Measurements from ENCODE around the gene ZNHIT3. TPM values are rescaled to one million over a fixed set of nuclear protein-coding genes. Genes with fewer than 3 reads are reported as not detected.

ZNHIT3 gene
- total and polyA plus RNA-seq, 2 experiments from 2014 or later, result 50.5 to 128 TPM

DNA sequence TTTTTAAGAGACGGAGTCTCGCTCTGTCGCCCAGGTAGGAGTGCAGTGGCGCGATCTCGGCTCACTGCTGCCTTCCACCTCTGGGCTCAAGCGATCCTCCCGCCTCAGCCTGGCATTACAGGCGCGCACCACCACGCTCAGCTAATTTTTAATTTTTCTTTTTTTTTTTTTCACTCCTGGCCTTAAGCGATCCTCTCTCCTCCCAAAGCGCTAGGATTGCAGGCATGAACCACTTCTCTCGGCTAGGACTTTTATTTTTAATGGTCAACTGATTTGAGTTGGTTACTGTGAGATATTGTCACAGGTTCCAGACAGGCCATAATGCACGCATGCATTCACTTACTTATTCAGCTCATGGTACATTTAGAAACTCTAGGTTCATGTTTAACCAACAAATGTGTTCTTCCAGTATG, 49.2 kb downstream of the ZNHIT3 start:
- peak overlapping the region; percentile 98 for H3K4me2 ChIP-seq
- H3K27me3 Mint-ChIP-seq (ENCODE audit: insufficient read depth, low read depth, poor library complexity), result peaks cover 14% of the 10 kb centered on the region
- H3K4me3 Mint-ChIP-seq, result peak overlapping the region; percentile 99
- H3K27me3 ChIP-seq (ENCODE audit: insufficient read depth), result no peaks in the 10 kb centered on the region
- peak overlapping the region; percentile 99 for H3K27ac ChIP-seq (ENCODE audit: low read depth)
- H3K4me3 ChIP-seq, result peak overlapping the region; percentile 96
- peak overlapping the region; percentile 72 for H3K27ac Mint-ChIP-seq
- H3K4me1 Mint-ChIP-seq, result peaks cover 17% of the 10 kb centered on the region
- H3K9me2 ChIP-seq (ENCODE audit: insufficient read depth), result no peaks in the 10 kb centered on the region
- H3K9me3 Mint-ChIP-seq, result peaks cover 10% of the 10 kb centered on the region; the same call in 2 of the 3 replicates
- ATAC-seq, result no peak; the same call in 2 of the 3 replicates
- H4K20me1 ChIP-seq (replicated peaks; ENCODE audit: insufficient read depth), result peaks cover 13% of the 10 kb centered on the region; the same call in 1 of the 2 replicates
- H3K36me3 Mint-ChIP-seq (ENCODE audit: low read depth), result peaks cover 64% of the 10 kb centered on the region
- no peak for DNase-seq (ENCODE audit: low spot score)
- H2AFZ ChIP-seq, result no peak overlapping the region
- peaks cover 41% of the 10 kb centered on the region for H3K36me3 ChIP-seq (ENCODE audit: insufficient read depth)
- peaks cover 29% of the 10 kb centered on the region for H3F3A ChIP-seq (replicated peaks; ENCODE audit: low read depth)
- TF ChIP-seq, protein P1, sequence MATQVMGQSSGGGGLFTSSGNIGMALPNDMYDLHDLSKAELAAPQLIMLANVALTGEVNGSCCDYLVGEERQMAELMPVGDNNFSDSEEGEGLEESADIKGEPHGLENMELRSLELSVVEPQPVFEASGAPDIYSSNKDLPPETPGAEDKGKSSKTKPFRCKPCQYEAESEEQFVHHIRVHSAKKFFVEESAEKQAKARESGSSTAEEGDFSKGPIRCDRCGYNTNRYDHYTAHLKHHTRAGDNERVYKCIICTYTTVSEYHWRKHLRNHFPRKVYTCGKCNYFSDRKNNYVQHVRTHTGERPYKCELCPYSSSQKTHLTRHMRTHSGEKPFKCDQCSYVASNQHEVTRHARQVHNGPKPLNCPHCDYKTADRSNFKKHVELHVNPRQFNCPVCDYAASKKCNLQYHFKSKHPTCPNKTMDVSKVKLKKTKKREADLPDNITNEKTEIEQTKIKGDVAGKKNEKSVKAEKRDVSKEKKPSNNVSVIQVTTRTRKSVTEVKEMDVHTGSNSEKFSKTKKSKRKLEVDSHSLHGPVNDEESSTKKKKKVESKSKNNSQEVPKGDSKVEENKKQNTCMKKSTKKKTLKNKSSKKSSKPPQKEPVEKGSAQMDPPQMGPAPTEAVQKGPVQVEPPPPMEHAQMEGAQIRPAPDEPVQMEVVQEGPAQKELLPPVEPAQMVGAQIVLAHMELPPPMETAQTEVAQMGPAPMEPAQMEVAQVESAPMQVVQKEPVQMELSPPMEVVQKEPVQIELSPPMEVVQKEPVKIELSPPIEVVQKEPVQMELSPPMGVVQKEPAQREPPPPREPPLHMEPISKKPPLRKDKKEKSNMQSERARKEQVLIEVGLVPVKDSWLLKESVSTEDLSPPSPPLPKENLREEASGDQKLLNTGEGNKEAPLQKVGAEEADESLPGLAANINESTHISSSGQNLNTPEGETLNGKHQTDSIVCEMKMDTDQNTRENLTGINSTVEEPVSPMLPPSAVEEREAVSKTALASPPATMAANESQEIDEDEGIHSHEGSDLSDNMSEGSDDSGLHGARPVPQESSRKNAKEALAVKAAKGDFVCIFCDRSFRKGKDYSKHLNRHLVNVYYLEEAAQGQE (IDR thresholded peaks at IDR 0.05; ENCODE audit: unreplicated experiment), result no peak
- TF ChIP-seq, protein P2, sequence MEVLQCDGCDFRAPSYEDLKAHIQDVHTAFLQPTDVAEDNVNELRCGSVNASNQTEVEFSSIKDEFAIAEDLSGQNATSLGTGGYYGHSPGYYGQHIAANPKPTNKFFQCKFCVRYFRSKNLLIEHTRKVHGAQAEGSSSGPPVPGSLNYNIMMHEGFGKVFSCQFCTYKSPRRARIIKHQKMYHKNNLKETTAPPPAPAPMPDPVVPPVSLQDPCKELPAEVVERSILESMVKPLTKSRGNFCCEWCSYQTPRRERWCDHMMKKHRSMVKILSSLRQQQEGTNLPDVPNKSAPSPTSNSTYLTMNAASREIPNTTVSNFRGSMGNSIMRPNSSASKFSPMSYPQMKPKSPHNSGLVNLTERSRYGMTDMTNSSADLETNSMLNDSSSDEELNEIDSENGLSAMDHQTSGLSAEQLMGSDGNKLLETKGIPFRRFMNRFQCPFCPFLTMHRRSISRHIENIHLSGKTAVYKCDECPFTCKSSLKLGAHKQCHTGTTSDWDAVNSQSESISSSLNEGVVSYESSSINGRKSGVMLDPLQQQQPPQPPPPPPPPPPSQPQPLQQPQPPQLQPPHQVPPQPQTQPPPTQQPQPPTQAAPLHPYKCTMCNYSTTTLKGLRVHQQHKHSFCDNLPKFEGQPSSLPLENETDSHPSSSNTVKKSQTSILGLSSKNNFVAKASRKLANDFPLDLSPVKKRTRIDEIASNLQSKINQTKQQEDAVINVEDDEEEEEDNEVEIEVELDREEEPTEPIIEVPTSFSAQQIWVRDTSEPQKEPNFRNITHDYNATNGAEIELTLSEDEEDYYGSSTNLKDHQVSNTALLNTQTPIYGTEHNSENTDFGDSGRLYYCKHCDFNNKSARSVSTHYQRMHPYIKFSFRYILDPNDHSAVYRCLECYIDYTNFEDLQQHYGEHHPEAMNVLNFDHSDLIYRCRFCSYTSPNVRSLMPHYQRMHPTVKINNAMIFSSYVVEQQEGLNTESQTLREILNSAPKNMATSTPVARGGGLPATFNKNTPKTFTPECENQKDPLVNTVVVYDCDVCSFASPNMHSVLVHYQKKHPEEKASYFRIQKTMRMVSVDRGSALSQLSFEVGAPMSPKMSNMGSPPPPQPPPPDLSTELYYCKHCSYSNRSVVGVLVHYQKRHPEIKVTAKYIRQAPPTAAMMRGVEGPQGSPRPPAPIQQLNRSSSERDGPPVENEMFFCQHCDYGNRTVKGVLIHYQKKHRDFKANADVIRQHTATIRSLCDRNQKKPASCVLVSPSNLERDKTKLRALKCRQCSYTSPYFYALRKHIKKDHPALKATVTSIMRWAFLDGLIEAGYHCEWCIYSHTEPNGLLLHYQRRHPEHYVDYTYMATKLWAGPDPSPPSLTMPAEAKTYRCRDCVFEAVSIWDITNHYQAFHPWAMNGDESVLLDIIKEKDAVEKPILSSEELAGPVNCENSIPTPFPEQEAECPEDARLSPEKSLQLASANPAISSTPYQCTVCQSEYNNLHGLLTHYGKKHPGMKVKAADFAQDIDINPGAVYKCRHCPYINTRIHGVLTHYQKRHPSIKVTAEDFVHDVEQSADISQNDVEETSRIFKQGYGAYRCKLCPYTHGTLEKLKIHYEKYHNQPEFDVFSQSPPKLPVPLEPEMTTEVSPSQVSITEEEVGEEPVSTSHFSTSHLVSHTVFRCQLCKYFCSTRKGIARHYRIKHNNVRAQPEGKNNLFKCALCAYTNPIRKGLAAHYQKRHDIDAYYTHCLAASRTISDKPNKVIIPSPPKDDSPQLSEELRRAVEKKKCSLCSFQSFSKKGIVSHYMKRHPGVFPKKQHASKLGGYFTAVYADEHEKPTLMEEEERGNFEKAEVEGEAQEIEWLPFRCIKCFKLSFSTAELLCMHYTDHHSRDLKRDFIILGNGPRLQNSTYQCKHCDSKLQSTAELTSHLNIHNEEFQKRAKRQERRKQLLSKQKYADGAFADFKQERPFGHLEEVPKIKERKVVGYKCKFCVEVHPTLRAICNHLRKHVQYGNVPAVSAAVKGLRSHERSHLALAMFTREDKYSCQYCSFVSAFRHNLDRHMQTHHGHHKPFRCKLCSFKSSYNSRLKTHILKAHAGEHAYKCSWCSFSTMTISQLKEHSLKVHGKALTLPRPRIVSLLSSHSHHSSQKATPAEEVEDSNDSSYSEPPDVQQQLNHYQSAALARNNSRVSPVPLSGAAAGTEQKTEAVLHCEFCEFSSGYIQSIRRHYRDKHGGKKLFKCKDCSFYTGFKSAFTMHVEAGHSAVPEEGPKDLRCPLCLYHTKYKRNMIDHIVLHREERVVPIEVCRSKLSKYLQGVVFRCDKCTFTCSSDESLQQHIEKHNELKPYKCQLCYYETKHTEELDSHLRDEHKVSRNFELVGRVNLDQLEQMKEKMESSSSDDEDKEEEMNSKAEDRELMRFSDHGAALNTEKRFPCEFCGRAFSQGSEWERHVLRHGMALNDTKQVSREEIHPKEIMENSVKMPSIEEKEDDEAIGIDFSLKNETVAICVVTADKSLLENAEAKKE (CRISPR knock-in tag; IDR thresholded peaks at IDR 0.05), result no peak
- TF ChIP-seq, protein P3, sequence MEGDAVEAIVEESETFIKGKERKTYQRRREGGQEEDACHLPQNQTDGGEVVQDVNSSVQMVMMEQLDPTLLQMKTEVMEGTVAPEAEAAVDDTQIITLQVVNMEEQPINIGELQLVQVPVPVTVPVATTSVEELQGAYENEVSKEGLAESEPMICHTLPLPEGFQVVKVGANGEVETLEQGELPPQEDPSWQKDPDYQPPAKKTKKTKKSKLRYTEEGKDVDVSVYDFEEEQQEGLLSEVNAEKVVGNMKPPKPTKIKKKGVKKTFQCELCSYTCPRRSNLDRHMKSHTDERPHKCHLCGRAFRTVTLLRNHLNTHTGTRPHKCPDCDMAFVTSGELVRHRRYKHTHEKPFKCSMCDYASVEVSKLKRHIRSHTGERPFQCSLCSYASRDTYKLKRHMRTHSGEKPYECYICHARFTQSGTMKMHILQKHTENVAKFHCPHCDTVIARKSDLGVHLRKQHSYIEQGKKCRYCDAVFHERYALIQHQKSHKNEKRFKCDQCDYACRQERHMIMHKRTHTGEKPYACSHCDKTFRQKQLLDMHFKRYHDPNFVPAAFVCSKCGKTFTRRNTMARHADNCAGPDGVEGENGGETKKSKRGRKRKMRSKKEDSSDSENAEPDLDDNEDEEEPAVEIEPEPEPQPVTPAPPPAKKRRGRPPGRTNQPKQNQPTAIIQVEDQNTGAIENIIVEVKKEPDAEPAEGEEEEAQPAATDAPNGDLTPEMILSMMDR (conservative IDR thresholded peaks at IDR 0.05; ENCODE audit: low read depth in 2 of 2), result no peak
- TF ChIP-seq, protein P4, sequence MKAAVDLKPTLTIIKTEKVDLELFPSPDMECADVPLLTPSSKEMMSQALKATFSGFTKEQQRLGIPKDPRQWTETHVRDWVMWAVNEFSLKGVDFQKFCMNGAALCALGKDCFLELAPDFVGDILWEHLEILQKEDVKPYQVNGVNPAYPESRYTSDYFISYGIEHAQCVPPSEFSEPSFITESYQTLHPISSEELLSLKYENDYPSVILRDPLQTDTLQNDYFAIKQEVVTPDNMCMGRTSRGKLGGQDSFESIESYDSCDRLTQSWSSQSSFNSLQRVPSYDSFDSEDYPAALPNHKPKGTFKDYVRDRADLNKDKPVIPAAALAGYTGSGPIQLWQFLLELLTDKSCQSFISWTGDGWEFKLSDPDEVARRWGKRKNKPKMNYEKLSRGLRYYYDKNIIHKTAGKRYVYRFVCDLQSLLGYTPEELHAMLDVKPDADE (IDR thresholded peaks at IDR 0.05), result no peak
- no peak for TF ChIP-seq EZH2 (IDR thresholded peaks at IDR 0.05; ENCODE audit: low read depth, unreplicated experiment)
- no peak for TF ChIP-seq STAT1 (IDR thresholded peaks at IDR 0.05; ENCODE audit: unreplicated experiment)
- TF ChIP-seq JUNB (IDR thresholded peaks at IDR 0.05; ENCODE audit: unreplicated experiment), result no peak
- no peak for TF ChIP-seq NANOG (IDR thresholded peaks at IDR 0.05; ENCODE audit: borderline replicate concordance)
- no peak for TF ChIP-seq EZH2phosphoT487 (IDR thresholded peaks at IDR 0.05; ENCODE audit: unreplicated experiment)
- no peak for TF ChIP-seq ZNF331 (CRISPR knock-in tag; IDR thresholded peaks at IDR 0.05; ENCODE audit: low read depth)
- no peak for TF ChIP-seq POLR2AphosphoS5 (IDR thresholded peaks at IDR 0.05; ENCODE audit: low read depth)
- no peak for TF ChIP-seq ZNF114 (CRISPR knock-in tag; IDR thresholded peaks at IDR 0.05)
- no peak for TF ChIP-seq CREB1 (CRISPR knock-in tag; IDR thresholded peaks at IDR 0.05; ENCODE audit: low read depth)
- H3K79me2 ChIP-seq (replicated peaks; ENCODE audit: insufficient read depth), result peaks cover 54% of the 10 kb centered on the region
- H3K4me1 ChIP-seq (ENCODE audit: insufficient read depth), result peaks cover 11% of the 10 kb centered on the region
